ENCODE measurements around the gene ADGRE2.

Gene ADGRE2

DNA sequence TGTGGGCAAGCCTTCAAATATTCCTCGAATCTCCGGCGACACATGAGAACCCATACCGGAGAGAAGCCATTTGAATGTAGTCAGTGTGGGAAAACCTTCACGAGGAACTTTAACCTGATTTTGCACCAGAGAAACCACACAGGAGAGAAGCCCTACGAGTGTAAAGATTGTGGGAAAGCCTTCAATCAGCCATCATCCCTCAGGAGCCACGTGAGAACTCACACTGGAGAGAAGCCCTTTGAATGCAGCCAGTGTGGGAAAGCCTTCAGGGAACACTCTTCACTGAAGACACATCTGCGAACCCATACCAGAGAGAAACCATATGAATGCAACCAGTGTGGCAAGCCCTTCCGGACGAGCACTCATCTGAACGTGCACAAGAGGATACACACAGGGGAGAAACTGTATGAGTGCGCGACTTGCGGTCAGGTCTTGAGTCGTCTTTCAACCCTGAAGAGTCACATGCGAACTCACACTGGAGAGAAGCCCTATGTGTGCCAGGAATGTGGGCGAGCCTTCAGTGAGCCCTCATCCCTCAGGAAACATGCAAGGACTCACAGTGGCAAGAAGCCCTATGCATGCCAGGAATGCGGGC is 59.7 kb downstream of the ADGRE2 start (continued):
- TF ChIP-seq, protein P1, sequence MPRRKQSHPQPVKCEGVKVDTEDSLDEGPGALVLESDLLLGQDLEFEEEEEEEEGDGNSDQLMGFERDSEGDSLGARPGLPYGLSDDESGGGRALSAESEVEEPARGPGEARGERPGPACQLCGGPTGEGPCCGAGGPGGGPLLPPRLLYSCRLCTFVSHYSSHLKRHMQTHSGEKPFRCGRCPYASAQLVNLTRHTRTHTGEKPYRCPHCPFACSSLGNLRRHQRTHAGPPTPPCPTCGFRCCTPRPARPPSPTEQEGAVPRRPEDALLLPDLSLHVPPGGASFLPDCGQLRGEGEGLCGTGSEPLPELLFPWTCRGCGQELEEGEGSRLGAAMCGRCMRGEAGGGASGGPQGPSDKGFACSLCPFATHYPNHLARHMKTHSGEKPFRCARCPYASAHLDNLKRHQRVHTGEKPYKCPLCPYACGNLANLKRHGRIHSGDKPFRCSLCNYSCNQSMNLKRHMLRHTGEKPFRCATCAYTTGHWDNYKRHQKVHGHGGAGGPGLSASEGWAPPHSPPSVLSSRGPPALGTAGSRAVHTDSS (tag by site-specific recombination; IDR thresholded peaks at IDR 0.05), result no peak
- peak; percentile 99 for TF ChIP-seq SETDB1 (IDR thresholded peaks at IDR 0.05; ENCODE audit: insufficient read length, low read length)
- no peak for TF ChIP-seq ZNF510 (tag by site-specific recombination; IDR thresholded peaks at IDR 0.05; ENCODE audit: insufficient replicate concordance)
- TF ChIP-seq, protein P2, sequence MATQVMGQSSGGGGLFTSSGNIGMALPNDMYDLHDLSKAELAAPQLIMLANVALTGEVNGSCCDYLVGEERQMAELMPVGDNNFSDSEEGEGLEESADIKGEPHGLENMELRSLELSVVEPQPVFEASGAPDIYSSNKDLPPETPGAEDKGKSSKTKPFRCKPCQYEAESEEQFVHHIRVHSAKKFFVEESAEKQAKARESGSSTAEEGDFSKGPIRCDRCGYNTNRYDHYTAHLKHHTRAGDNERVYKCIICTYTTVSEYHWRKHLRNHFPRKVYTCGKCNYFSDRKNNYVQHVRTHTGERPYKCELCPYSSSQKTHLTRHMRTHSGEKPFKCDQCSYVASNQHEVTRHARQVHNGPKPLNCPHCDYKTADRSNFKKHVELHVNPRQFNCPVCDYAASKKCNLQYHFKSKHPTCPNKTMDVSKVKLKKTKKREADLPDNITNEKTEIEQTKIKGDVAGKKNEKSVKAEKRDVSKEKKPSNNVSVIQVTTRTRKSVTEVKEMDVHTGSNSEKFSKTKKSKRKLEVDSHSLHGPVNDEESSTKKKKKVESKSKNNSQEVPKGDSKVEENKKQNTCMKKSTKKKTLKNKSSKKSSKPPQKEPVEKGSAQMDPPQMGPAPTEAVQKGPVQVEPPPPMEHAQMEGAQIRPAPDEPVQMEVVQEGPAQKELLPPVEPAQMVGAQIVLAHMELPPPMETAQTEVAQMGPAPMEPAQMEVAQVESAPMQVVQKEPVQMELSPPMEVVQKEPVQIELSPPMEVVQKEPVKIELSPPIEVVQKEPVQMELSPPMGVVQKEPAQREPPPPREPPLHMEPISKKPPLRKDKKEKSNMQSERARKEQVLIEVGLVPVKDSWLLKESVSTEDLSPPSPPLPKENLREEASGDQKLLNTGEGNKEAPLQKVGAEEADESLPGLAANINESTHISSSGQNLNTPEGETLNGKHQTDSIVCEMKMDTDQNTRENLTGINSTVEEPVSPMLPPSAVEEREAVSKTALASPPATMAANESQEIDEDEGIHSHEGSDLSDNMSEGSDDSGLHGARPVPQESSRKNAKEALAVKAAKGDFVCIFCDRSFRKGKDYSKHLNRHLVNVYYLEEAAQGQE (tag by site-specific recombination; IDR thresholded peaks at IDR 0.05), result no peak
- TF ChIP-seq, protein P3, sequence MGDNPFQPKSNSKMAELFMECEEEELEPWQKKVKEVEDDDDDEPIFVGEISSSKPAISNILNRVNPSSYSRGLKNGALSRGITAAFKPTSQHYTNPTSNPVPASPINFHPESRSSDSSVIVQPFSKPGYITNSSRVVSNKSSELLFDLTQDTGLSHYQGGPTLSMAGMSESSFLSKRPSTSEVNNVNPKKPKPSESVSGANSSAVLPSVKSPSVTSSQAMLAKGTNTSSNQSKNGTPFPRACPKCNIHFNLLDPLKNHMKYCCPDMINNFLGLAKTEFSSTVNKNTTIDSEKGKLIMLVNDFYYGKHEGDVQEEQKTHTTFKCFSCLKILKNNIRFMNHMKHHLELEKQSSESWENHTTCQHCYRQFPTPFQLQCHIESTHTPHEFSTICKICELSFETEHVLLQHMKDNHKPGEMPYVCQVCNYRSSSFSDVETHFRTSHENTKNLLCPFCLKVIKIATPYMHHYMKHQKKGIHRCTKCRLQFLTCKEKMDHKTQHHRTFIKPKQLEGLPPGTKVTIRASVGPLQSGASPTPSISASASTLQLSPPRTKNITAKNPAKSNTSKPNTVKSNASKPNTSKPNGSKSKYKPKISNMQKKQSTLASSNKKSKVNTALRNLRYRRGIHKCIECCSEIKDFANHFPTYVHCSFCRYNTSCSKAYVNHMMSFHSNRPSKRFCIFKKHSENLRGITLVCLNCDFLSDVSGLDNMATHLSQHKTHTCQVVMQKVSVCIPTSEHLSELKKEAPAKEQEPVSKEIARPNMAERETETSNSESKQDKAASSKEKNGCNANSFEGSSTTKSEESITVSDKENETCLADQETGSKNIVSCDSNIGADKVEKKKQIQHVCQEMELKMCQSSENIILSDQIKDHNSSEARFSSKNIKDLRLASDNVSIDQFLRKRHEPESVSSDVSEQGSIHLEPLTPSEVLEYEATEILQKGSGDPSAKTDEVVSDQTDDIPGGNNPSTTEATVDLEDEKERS (tag by site-specific recombination; IDR thresholded peaks at IDR 0.05), result peak; percentile 30; the same call in 1 of the 2 replicates

DNA sequence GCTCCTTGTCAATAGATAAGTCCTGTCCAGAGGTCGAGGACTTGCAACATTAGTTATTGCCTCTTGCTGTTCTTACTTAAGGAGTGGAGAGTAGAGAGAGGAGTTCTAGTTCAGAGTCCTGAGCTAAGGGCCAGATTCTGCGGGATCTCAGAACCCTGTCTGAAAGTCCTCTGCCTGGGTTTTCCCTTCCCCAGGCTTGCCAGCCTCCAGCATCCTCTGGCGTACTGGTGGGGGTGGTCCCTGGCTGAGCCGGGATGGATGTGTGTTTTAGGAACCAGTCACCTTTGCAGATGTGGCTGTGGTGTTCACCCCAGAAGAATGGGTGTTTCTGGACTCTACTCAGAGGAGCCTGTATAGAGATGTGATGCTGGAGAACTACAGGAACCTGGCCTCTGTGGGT is 62.5 kb downstream of the ADGRE2 start:
- Histone ChIP-seq H3K27ac (ENCODE audit: extremely low read depth, low read depth, low read length) (no peak overlapping the region), H3K9me3 (ENCODE audit: control insufficient read depth, insufficient read depth, low read depth, low read length) (no peaks in the 10 kb centered on the region), H3K36me3 (ENCODE audit: control insufficient read depth in 2 of 2, insufficient read depth in 1 of 2, low read length in 2 of 2) (peaks cover 0 to 68% of the 10 kb centered on the region in 2 experiments; a peak in 1 of 3 replicates), H3K4me1 (ENCODE audit: control insufficient read depth, insufficient read depth, low read length) (no peaks in the 10 kb centered on the region), H3K4me3 (ENCODE audit: low read depth, low read length) (no peak overlapping the region)
- TF ChIP-seq ZNF140 (tag by site-specific recombination; IDR thresholded peaks at IDR 0.05), result no peak
- TF ChIP-seq, protein P4, sequence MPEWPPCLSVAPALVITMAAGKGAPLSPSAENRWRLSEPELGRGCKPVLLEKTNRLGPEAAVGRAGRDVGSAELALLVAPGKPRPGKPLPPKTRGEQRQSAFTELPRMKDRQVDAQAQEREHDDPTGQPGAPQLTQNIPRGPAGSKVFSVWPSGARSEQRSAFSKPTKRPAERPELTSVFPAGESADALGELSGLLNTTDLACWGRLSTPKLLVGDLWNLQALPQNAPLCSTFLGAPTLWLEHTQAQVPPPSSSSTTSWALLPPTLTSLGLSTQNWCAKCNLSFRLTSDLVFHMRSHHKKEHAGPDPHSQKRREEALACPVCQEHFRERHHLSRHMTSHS (tag by site-specific recombination; IDR thresholded peaks at IDR 0.05), result no peak
- no peak for TF ChIP-seq PRDM1 (tag by site-specific recombination; IDR thresholded peaks at IDR 0.05)
- no peak for TF ChIP-seq ZNF843 (tag by site-specific recombination; IDR thresholded peaks at IDR 0.05)
- no peak for TF ChIP-seq ZSCAN30 (tag by site-specific recombination; IDR thresholded peaks at IDR 0.05)
- TF ChIP-seq YY2 (tag by site-specific recombination; IDR thresholded peaks at IDR 0.05), result no peak
- ChIA-PET POLR2A (no interaction called here), CTCF (interaction anchor here (0.5 to 0.6 kb wide), 3 partner anchors 15 to 1133 kb away, joined by 4 to 5 read pairs (median 5); no protein-coding TSS in a partner anchor)

DNA sequence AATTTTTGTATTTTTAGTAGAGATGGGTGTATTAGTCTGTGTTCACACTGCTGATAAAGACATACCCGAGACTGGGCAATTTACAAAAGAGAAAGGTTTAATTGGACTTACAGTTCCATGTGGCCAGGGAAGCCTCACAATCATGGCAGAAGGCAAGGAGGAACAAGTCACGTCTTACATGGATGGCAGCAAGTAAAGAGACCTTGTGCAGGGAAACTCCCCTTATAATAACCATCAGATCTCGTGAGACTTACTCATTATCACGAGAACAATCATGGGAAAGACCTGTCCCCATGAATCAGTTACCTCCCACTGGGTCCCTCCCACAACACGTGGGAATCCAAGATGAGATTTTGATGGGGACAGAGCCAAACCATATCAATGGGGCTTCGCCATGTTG is 73.9 kb downstream of the ADGRE2 start:
- H3K27ac ChIP-seq (ENCODE audit: extremely low read depth, low read depth, low read length), result no peak overlapping the region
- ChIA-PET POLR2A (no interaction called here), CTCF (interaction anchor here (0.8 kb wide), 1 partner anchor 12 kb away, joined by 3 read pairs; no protein-coding TSS in a partner anchor)
- H3K36me3 ChIP-seq (ENCODE audit: control insufficient read depth in 2 of 2, insufficient read depth in 1 of 2, low read length in 2 of 2), result peaks cover 3 to 91% of the 10 kb centered on the region in 2 experiments; a peak in 2 of 3 replicates
- H3K4me1 ChIP-seq (ENCODE audit: control insufficient read depth, insufficient read depth, low read length), result no peaks in the 10 kb centered on the region
- TF ChIP-seq ZNF560 (tag by site-specific recombination; IDR thresholded peaks at IDR 0.05; ENCODE audit: borderline replicate concordance) (no peak), ZNF416 (tag by site-specific recombination; IDR thresholded peaks at IDR 0.05) (no peak), ZNF423 (tag by site-specific recombination; IDR thresholded peaks at IDR 0.05) (no peak), ZFP3 (tag by site-specific recombination; IDR thresholded peaks at IDR 0.05; ENCODE audit: low read depth) (no peak), ZNF621 (tag by site-specific recombination; IDR thresholded peaks at IDR 0.05) (no peak), ZFP41 (tag by site-specific recombination; IDR thresholded peaks at IDR 0.05; ENCODE audit: borderline replicate concordance) (no peak), ZNF169 (tag by site-specific recombination; IDR thresholded peaks at IDR 0.05) (no peak)
- TF ChIP-seq, protein P5, sequence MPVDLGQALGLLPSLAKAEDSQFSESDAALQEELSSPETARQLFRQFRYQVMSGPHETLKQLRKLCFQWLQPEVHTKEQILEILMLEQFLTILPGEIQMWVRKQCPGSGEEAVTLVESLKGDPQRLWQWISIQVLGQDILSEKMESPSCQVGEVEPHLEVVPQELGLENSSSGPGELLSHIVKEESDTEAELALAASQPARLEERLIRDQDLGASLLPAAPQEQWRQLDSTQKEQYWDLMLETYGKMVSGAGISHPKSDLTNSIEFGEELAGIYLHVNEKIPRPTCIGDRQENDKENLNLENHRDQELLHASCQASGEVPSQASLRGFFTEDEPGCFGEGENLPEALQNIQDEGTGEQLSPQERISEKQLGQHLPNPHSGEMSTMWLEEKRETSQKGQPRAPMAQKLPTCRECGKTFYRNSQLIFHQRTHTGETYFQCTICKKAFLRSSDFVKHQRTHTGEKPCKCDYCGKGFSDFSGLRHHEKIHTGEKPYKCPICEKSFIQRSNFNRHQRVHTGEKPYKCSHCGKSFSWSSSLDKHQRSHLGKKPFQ (tag by site-specific recombination; IDR thresholded peaks at IDR 0.05), result no peak
- H3K9me3 ChIP-seq (ENCODE audit: control insufficient read depth, insufficient read depth, low read depth, low read length), result no peaks in the 10 kb centered on the region
- H3K4me3 ChIP-seq (ENCODE audit: low read depth, low read length), result no peak overlapping the region

Measured in HEK293 (cell line).